K562 (cell line): Measurements from ENCODE around the gene MGA. TPM values are rescaled to one million over a fixed set of nuclear protein-coding genes. Genes with fewer than 3 reads are reported as not detected.

Source experiments
- CREB3L1 ChIP-seq: fragments of 450-650 bp; IDR thresholded peaks from 2 replicates; pipeline ENCODE4 v1.6.1; 2014; ENCODE audit warnings: low read depth, mild to moderate bottlenecking, moderate library complexity, borderline replicate concordance
- ERF ChIP-seq: fragments of 450-650 bp; formaldehyde crosslinking; IDR thresholded peaks from 2 replicates; pipeline ENCODE4 v1.4.0; 2020; ENCODE audit warnings: mild to moderate bottlenecking, mixed read lengths
- ILK ChIP-seq: fragments of 450-650 bp; IDR thresholded peaks from 2 replicates; pipeline ENCODE4 v1.6.1; 2016; ENCODE audit warnings: missing genetic modification characterization, low read depth, mild to moderate bottlenecking, missing compliant biosample characterization, moderate library complexity, borderline replicate concordance
- PCBP2 ChIP-seq: fragments of 200-400 bp; formaldehyde crosslinking; IDR thresholded peaks from 2 replicates; pipeline ENCODE4 v1.6.1; 2018; ENCODE audit warnings: low read length, low read depth, mild to moderate bottlenecking, moderate library complexity; ENCODE audit not compliant: poor library complexity, severe bottlenecking
- PHF20 ChIP-seq: fragments of 450-650 bp; IDR thresholded peaks from 2 replicates; pipeline ENCODE4 v1.6.1; 2018; ENCODE audit not compliant: partially characterized antibody
- SRSF7 ChIP-seq: fragments of 200-400 bp; formaldehyde crosslinking; optimal IDR thresholded peaks from 2 replicates; pipeline ENCODE3; 2017; ENCODE audit warnings: mild to moderate bottlenecking, low read depth, low read length
- TEAD2 ChIP-seq: fragments of 450-650 bp; IDR thresholded peaks from 2 replicates; pipeline ENCODE4 v1.6.1; 2016; ENCODE audit warnings: missing genetic modification characterization, control low read depth, missing compliant biosample characterization
- ZNF133 ChIP-seq: fragments of 250-450 bp; sonication (Bioruptor Pico); IDR thresholded peaks from 2 replicates; pipeline ENCODE4 v1.4.0; 2020; ENCODE audit warnings: mild to moderate bottlenecking
- ZNF197 ChIP-seq: fragments of 200-800 bp; sonication (Bioruptor generic); IDR thresholded peaks from 2 replicates; pipeline ENCODE4 v1.6.1; 2016; ENCODE audit warnings: low read depth, missing genetic modification characterization, missing compliant biosample characterization
- polyA plus RNA-seq, 8 experiments: library from polyadenylated mRNA; depleted of rRNA in 4 of 8; stranded (reverse) in 5 of 8; unstranded in 3 of 8; fragments of >200 nt; fragmentation: Nextera tagmentation in 2 of 8; fragmentation: Illumina TruSeq in 1 of 8; extraction: Ambion mirVana in 2 of 8; extraction: Trizol in 1 of 8; gene quantifications; 2 replicates each; pipeline versions ENCODE4 v1.2.1 to v1.2.3, GENCODE V29; 2011 to 2014; ENCODE audit warnings: inconsistent platforms in 1 of 8, missing spikeins in 1 of 8
- total RNA-seq, 7 experiments: library from RNA; depleted of rRNA in 6 of 7; stranded (reverse); fragments of >200 nt in 6 of 7; fragmentation: Illumina TruSeq in 2 of 7; extraction: Trizol in 2 of 7; gene quantifications; 2 replicates each; pipeline versions ENCODE4 v1.2.1 to v1.2.3, GENCODE V29; 2011 to 2021; ENCODE audit warnings: low replicate concordance in 1 of 7
- TF ChIP-seq, protein P1 (sequence below): fragments of 450-650 bp; IDR thresholded peaks from 2 replicates; pipeline ENCODE4 v1.6.1; 2017; ENCODE audit warnings: antibody characterized with exemption, mild to moderate bottlenecking
- TF ChIP-seq, protein P2 (sequence below): sonication (generic); formaldehyde crosslinking; IDR thresholded peaks from 2 replicates; pipeline ENCODE4 v1.5.0; 2020; ENCODE audit warnings: missing genetic modification reagents
- TF ChIP-seq, protein P3 (sequence below), 2 experiments: fragments of 450-650 bp; IDR thresholded peaks; 2 replicates each; pipeline ENCODE4 v1.6.1; 2018; ENCODE audit warnings: mild to moderate bottlenecking in 2 of 2, low read depth in 1 of 2; ENCODE audit not compliant: partially characterized antibody in 2 of 2

The MGA gene
- total and polyA plus RNA-seq, 9 of the 15 experiments (the other 6 are each of a cell fraction or from before 2014, with no cell fraction given), result 4.7 to 56.1 (median 21.1) TPM

DNA sequence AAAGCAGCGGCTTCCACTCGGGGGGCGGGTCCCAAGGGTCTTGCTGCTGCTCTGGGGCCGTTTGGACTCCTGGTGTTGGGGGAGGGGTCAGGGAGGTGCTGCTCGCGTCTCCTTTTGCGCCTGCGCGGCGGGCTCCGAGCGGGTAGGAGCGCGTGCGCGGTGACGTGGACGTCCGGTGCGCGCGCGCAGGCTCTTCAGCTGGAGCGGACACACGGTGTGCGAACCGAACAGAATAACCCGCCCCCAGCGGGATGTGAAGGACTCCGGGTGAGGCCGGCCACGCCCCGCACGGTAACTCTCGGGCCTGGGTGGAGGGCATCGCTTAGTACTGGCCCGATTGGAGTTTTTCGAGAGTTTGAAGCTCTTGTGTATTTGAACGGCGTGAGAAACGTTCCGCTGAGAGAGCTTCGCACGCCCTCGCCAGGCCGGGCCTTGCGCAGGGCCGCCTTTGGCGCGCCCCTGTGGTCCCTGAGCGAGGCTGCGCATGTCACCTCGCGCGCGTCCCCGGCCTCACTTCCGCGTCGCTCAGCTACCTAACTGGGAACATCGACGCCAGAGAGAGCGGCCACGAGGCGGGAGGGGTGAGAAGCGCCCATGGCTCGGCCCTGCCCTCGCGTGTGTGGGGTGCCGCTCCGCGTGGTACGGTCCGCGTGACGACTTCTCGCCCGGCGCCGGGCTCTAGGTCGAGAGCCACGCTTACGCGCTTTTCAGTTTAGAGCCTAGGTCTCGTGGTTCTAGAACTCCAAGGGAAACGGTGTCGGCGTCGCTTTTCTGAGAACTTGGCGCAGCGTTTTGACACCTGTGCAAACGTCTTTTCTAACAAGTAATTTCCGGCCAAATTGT, at the start of gene MGA (continued):
- TF ChIP-seq CREB3L1 (peak; percentile 97), ZNF197 (CRISPR knock-in tag) (peak; percentile 71; the same call in 1 of the 2 replicates), PCBP2 (no peak), SRSF7 (no peak), ILK (no peak), TEAD2 (tag) (no peak), ZNF133 (no peak), ERF (CRISPR knock-in tag) (peak; percentile 79; the same call in 1 of the 2 replicates), PHF20 (no peak)
- TF ChIP-seq, protein P1, sequence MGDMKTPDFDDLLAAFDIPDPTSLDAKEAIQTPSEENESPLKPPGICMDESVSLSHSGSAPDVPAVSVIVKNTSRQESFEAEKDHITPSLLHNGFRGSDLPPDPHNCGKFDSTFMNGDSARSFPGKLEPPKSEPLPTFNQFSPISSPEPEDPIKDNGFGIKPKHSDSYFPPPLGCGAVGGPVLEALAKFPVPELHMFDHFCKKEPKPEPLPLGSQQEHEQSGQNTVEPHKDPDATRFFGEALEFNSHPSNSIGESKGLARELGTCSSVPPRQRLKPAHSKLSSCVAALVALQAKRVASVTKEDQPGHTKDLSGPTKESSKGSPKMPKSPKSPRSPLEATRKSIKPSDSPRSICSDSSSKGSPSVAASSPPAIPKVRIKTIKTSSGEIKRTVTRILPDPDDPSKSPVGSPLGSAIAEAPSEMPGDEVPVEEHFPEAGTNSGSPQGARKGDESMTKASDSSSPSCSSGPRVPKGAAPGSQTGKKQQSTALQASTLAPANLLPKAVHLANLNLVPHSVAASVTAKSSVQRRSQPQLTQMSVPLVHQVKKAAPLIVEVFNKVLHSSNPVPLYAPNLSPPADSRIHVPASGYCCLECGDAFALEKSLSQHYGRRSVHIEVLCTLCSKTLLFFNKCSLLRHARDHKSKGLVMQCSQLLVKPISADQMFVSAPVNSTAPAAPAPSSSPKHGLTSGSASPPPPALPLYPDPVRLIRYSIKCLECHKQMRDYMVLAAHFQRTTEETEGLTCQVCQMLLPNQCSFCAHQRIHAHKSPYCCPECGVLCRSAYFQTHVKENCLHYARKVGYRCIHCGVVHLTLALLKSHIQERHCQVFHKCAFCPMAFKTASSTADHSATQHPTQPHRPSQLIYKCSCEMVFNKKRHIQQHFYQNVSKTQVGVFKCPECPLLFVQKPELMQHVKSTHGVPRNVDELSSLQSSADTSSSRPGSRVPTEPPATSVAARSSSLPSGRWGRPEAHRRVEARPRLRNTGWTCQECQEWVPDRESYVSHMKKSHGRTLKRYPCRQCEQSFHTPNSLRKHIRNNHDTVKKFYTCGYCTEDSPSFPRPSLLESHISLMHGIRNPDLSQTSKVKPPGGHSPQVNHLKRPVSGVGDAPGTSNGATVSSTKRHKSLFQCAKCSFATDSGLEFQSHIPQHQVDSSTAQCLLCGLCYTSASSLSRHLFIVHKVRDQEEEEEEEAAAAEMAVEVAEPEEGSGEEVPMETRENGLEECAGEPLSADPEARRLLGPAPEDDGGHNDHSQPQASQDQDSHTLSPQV, result peak; percentile 96
- TF ChIP-seq, protein P2, sequence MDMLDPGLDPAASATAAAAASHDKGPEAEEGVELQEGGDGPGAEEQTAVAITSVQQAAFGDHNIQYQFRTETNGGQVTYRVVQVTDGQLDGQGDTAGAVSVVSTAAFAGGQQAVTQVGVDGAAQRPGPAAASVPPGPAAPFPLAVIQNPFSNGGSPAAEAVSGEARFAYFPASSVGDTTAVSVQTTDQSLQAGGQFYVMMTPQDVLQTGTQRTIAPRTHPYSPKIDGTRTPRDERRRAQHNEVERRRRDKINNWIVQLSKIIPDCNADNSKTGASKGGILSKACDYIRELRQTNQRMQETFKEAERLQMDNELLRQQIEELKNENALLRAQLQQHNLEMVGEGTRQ (CRISPR knock-in tag), result 0 out of 2 replicates have a peak, but pooled peaks have one; percentile 0
- TF ChIP-seq, protein P3, sequence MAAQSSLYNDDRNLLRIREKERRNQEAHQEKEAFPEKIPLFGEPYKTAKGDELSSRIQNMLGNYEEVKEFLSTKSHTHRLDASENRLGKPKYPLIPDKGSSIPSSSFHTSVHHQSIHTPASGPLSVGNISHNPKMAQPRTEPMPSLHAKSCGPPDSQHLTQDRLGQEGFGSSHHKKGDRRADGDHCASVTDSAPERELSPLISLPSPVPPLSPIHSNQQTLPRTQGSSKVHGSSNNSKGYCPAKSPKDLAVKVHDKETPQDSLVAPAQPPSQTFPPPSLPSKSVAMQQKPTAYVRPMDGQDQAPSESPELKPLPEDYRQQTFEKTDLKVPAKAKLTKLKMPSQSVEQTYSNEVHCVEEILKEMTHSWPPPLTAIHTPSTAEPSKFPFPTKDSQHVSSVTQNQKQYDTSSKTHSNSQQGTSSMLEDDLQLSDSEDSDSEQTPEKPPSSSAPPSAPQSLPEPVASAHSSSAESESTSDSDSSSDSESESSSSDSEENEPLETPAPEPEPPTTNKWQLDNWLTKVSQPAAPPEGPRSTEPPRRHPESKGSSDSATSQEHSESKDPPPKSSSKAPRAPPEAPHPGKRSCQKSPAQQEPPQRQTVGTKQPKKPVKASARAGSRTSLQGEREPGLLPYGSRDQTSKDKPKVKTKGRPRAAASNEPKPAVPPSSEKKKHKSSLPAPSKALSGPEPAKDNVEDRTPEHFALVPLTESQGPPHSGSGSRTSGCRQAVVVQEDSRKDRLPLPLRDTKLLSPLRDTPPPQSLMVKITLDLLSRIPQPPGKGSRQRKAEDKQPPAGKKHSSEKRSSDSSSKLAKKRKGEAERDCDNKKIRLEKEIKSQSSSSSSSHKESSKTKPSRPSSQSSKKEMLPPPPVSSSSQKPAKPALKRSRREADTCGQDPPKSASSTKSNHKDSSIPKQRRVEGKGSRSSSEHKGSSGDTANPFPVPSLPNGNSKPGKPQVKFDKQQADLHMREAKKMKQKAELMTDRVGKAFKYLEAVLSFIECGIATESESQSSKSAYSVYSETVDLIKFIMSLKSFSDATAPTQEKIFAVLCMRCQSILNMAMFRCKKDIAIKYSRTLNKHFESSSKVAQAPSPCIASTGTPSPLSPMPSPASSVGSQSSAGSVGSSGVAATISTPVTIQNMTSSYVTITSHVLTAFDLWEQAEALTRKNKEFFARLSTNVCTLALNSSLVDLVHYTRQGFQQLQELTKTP (IDR thresholded peaks at IDR 0.05; ENCODE audit: low read depth in 1 of 2, partially characterized antibody in 2 of 2), result no peak
